GM19463 (cell line): ENCODE results near the gene THSD4.

ENCODE experiments used
- ATAC-seq: cut with Tn5 transposase; IDR thresholded peaks from one replicate; pipeline ENCODE4 v1.9.1; 2021; ENCODE audit warnings: mild to moderate bottlenecking, moderate library complexity; ENCODE audit not compliant: unreplicated experiment

Gene THSD4

DNA sequence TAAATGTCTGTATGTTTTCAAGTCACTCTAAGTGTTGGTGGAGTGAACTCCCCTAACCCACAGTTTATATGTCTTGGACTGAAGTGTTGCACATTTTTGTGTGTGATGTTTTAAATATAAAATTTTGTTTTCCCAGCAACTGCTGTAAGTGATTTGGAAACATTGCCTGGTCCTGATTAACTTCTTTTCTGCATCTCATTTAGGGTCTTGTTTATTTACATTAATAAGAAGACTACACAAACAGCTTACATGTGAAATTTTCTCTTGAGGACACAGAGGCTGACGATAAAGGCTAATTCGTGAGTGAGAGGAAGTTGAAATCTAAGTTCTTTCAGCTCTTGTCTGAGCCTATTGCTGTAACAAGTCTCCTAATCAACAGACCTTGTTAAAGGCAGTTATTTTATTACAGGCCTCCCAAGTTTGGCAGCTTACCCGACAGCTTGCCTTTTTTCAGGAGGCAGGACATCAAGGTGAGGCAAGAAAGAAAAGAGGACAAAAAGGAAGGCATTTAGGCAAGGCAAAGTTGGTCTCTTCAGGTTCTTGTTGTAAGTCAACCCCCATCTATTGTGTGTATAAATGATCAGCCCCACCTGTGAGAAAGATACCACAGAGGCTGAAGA lies 517.4 kb downstream of the THSD4 start:
- ATAC-seq: no peak

DNA sequence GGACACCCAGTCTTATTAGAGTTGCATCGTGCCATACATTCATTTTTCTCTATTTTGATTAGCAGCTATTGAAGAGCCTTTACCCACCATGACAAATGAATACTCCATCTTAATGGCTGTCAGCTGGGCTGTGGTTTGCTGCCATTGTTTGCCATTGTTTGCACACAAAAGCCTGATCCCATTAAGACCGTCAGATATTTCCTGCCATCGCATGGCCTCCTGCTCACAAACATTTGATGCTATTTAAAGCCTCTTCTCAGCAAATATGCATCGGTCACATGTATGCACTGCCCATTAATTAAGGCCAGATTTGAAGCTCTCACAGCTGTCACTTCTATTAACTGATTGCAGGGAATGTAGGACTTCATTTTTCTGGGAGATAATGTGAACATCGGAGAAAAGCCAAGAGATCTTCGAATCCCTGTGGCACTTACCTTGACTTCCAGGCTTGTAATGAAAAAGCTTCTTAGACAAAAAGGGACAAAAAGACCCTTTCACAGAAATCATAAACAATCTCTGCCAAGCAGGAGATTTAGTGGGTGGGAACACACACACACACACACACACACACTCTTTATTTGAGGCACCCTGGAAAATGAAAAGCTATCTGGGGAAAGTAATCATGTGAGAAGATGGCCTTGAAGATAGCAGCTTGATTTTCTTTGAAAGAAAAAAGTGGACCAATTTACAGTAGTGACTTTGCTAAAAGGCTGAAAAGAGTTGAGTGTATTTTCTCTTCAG lies 519.7 kb downstream of the THSD4 start:
- ATAC-seq: no peak

DNA sequence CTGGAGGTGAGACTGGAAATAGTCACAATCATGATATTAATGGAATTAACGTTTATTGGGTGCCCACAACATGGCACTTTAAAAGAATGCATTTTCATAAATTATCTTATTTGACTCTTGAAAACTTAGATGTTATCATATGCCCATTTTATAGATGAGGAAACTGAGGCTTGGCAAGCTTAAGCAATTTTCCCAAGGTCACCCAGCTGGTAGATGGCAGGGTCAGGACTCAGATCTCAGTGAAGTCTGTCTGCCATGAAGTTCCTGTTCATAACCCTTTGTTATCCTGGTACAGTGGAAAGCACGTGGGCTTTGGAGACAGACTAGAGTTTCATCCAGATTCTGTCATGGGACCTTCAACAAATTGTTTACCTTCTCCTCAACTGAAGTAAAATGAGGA lies 520.5 kb downstream of the THSD4 start:
- no peak for ATAC-seq

DNA sequence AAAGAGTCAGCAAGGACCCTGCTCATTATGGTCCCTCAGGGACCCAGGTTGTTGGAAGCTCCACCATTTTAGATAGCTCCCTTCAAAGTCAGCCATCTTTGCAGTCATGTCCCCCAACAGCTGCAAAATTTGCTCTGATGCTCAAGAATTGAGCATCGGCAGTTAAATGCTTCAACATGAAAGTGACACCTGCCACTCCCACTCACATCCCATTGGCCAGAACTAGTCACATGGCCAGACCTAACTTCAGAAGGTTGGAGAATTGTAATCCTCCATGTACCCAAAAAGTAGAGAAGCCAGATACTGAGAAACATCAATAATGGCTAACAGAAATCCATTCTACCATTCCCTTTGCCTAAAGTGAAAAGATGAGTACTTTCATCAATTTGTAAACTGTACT lies 523.6 kb downstream of the THSD4 start:
- ATAC-seq: no peak

DNA sequence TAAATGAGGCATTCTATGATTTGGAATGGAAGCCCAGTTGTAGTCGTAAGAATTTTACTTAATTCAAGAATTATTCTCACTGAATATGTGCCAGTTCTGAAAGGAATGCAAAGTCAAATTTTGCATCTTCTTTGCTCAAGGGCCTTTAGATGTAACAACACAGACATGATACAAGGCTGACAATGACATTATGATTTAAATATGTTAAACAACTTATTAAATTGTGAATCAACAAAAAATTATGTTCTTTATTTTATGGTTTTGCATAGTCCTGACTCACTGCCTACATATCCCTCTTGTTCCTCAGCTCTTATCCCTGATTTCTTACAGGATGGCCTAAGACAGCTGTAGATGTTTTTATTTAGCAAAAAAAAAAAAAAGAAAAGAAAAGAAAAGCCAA lies 524.2 kb downstream of the THSD4 start:
- no peak for ATAC-seq

DNA sequence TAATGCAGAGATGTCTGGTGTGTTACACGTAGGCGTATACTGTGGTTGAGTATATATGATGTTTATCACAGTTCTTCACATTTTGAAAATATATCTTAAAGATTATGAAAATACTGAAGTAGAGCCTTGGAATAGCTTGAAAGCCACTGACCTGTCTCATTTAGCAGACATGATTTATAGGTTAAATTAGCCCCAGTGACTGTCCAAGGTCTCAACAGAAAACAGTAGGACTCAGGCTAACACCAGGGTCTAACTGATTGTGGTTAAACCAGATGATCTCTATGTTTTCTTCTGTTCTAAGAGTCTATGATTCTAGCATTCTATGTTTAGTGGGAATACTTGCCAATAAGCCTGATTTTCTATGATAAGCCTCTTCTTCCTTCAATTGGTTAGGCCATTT lies 528.6 kb downstream of the THSD4 start:
- no peak for ATAC-seq

DNA sequence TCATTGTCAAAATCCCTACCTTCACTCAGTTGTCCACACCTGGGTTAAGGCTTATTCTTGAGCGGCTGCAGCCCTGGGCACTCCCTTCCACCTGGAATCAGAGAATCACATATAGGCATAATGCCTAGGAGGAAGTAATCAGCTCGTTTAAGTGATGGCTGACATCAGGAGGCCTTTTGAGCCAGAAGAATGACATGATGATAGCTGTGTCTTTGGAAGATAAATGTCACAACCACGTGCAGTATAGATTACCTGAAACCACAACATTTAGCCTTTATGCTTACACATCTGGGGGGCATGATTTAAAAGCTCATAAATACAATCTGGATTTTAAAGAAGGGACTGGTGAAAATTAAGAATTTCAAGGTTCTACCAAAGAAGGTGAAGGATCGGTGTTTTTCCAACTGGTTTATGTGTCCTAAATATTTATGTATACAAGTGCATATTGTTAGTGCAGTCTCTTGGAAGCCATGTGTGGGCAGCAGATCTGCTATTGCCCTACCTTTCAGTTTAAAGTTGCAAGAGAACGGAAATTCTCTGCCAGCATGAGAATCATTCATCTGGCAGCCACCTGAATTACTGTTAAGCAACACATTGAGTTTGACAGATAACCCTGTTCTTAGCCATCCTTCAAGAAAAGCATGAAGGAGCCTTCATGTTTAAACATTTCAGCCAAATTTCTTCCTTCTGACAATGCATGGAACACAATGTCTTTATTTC lies 531.7 kb downstream of the THSD4 start:
- no peak for ATAC-seq

DNA sequence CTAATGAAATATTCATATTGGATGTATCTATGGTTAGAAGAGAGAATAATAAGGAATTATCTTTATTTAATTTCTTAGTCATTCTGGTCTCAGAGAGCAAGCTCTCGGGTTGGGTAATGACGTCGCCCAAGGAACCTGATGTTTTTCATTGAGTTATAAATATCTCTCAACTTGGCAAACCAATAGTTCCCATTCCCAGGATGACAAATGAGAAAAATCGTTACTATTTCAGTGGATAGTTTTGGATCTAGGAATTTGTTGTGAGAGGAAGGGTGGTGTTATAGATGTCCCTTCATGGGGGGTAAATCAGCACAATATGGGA lies 532.2 kb downstream of the THSD4 start:
- no peak for ATAC-seq

DNA sequence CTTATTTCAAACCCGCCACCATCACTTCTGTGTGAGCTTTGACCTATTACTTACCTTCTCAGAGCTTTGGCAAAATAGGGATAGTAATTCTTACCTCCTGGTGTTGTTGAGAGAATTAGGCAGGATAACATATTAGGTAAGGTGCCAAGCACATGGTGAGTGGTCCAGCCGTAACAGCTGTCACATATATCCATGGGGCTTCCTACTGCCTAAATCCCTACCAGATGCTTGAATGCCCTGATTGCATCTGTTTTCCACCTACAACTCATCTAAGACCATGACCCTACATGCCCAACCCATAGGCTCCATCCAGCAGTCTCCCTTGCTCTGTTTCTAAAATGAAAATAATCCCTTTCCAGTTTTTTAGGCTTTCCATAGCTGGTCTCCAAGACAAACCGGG lies 532.8 kb downstream of the THSD4 start:
- ATAC-seq: no peak

DNA sequence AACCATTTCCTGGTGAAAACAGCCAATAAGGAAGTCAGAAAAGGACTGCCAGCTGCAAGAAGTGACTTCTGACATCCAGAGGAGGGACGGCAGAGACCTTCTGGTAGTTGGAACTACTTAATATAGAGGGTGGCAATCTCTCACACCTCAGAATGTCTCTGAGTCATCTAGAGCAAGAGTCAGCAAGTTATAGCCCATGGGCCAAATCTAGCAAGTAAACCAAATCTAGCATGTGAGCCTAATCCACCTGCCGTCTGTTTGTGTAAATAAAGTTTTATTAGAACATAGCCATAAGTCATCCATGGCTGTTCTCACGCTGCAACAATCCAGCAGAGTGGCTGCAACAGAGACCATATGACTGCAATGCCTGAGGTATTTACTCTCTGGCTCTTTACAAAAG lies 534.6 kb downstream of the THSD4 start:
- no peak for ATAC-seq

DNA sequence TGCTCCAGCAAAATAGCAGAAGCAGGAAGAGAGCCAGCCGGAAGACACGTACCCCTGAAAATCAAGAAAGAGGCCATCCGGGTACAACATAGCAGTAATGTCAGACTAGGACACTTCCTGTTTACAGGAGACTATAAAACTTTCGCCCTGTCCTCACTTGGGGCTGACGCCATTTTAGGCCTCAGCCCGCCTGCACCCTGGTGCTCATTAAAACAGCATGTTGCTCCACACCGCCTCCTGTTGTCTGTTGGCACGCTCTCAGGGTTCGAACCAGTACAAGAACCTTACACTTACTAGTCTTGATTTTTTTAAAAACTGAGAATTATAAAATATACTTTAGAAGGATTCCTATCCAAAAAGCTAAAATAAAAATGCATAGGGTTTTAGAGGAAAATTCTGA lies 535.3 kb downstream of the THSD4 start:
- no peak for ATAC-seq

DNA sequence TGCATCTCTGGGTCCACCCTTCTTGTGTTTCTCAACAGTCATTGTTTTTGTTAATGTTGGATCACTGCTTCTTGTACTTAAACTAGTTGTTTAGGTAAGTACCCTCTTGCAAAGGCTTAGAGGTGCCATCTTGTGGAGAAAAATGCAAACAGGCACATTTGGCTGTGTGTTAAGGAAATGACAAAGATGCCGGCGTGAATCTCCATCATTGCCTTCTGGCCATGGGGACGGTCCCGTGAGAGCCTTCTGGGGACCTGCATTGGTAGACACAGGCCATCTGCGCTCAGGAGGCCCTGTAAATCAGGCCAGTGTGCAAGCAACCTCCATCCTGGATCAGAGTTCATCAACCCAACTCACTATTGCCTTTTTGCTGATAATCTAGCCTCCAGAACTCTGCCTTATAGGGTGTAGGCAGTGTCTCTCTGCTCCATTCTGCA lies 536.5 kb downstream of the THSD4 start:
- ATAC-seq: no peak

DNA sequence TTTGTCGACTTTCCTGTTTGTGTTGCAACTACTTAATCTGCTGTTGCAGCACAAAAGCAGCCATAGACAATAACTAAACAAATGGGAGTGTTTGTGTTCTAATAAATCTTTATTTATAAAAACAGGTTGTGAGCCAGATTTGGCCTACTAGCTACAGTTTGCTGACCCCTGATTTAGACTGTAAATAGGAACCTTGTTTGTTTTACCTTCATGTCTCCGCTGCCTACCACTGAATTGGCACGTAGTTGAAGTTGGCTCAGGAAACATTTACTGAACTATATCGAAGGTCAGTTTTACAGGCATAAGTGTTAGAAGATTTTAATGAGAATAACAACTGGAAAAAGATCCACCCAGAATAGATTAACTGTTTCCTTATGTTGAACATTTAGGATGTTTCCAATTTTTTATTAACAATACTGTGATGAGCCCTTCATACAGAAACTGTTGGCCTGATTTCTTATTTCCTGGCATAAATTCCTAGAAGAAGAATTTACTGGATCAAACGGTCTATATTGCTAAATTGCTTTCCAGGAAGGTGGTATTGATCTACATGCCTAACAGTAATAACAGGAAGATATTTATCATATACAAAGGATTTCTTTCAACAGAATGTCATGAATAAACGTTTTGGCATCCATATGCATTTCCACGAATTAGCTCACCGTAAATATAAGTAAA lies 538.9 kb downstream of the THSD4 start:
- ATAC-seq: no peak

DNA sequence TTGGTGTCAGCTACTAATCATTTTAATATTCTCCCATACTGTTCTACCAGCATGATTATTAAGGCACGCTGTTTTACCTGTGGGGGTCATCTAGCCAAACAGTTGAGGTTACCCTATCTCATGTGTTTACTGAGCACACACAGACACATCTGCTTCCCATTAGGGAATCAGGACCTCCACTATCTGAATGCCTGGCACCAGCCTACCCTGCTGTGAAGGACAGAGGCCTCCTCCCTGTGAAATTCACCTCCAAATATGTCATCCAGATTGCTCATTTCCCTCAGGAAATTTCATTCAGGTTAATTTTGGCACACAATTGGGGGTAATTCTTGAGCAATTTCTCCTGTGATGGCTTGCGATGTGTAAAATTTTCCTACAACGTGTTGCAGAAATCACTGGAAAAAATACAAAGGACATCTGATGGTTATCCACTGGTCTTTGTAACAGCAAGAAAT lies 539.5 kb downstream of the THSD4 start:
- ATAC-seq: no peak

DNA sequence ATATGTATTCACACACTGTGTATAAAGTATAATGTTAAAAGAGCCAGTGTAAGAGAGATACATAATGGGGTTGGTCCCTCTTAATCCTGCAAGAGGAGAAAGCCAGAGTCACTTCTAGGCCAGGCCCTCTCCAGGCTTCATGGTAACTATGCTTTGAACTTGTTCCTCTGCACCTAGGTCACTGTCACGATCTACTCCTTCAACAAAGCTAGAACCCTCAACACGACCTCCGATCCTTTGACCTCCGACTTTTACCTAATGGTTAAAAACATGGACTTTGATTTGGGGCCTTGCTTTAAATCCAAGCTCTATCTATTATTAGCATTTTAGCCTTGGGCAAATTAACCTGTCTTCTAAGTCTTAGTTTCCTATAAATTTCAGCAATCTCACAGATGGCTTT lies 541.2 kb downstream of the THSD4 start:
- ATAC-seq: no peak

DNA sequence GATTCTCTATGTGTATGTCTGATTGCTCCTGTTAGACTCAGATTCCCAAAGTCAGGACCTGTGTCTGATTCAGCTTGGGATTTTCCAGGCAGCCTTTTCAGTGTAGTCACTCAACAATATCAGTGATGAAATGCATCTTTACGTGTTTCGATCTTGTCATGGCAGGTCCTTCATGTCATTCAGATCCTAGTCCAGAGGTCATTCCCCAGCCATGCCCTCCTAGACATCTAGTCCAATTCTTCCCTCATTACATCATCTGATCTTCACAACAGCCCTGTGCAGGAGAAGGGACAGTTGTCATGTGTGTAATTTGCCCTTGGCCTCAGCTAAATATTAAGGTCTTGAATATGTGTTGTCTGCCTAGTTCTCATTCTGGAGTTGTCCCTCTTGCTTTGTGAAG lies 541.9 kb downstream of the THSD4 start:
- ATAC-seq: no peak

DNA sequence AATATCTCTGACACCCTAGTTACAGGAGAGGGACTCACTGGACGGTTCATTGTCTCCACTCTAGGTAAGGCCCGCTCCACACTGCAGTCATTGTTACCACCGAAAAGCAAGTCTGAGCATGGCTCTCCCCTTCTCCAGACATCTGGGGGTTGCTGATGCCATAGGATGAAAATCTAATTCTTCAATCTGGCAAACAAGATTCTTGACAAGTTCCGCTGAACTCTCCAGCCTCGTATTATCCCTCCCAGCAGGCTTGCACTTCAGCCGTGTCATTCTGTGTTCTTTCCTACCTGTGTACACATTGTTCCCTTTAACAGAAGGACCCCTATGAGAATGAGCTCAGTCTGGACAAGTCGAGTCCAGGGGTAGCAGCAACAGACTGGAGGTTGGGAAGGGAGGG lies 542.8 kb downstream of the THSD4 start:
- no peak for ATAC-seq

DNA sequence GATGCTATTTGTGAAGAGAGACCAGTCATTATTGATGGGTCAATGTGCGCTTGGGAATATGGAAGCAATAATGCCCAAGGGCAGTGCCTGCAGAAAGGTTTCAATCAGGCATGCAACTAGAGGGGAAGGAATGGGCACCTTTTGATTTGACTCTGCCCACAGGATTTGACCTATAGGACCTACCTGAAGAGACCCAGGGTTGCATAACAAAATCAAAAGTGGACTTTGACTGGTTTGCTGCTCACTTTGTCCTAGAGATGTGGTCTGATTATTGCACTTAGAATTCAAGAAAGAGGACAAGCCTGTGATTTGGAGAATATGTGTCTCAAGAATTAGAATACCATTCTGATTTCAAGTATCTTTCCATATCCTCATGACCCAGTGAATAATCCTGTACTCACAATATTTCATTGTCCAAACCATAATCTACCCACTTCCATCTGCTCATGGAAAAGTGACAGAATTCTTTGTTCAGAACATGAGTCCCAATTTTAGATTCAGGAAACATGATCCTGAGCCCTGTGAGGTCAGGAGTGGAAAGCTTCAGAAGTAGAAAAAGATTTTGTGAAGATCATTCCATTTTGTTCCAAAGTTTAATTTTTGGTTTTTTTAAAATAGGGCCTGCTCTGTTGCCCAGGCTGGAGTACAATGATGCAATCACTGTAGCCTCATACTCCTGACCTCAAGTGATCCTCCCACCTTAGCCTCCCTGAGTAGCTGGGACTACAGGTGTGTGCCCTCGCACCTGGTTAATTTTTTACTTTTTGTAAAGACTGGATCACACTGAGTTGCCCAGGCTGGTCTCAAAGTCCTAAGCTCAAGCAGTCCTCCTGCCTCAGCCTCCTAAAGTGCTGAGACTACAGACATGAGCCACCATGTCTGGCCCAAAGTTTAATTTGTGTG lies 543.8 kb downstream of the THSD4 start:
- ATAC-seq: no peak

DNA sequence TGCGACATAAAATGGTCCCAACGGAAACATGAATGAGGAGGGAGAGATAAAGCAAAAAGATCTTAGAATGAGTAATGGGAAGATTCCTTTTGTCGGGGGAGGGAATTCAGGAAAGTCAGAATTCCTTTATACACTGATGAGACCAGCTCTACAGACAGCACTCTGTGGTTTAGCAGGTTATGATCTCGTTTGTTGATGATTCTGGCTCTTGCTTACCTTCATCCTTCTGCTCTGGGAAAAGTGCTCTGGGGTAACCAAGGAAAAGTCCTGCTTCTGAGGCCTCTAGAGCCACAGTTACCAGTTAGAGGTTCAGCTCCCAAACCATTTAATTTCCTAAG lies 544.4 kb downstream of the THSD4 start:
- no peak for ATAC-seq

DNA sequence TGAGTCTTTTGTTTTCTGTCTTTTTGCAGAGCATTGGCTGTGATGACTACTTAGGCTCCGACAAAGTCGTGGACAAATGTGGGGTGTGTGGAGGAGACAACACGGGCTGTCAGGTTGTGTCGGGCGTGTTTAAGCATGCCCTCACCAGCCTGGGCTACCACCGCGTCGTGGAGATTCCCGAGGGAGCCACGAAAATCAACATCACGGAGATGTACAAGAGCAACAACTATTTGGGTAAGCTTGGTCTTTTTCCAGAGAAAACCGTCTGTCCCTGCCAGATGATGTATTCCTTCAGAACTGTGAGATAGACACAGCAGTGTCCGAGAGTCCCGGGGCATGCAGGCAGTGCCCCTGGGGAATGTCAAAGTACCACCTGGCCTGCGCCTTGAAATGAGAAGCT lies 545.2 kb downstream of the THSD4 start:
- ATAC-seq: no peak

DNA sequence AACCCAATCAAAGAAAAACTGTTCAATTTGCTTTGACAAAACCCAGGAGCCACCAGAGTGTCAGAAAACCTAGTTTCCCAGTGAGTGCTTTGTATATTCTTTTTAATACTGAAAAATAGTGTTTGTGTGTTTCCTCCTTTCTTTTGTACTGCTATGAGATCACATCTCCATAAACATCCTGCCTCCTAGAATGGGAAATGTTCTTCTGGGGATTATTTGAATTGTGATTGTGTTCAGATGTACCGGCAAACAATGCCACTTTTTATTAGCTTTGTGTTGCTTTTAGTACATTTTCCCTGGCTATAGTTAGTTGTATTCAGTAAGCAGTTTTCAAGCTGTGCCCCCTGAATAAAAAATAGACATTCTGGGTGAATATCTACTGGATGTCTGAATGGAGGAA lies 547.0 kb downstream of the THSD4 start:
- no peak for ATAC-seq
